Endothelial cell (in vitro differentiated cells): ENCODE results near the gene LAMC1. TPM values are rescaled to one million over a fixed set of nuclear protein-coding genes. Genes with fewer than 3 reads are reported as not detected.

Source experiments
- DNase-seq: peaks from one replicate; pipeline ENCODE4 v3.0.0; 2021; ENCODE audit warnings: low spot score
- H3K27ac Mint-ChIP-seq: one replicate; pipeline ENCODE4 v1.8.0; 2021; ENCODE audit warnings: mixed read lengths, inconsistent platforms; ENCODE audit not compliant: unreplicated experiment
- H3K27me3 Mint-ChIP-seq: one replicate; pipeline ENCODE4 v1.8.0; 2021; ENCODE audit warnings: mild to moderate bottlenecking, moderate library complexity, mixed read lengths, inconsistent platforms; ENCODE audit not compliant: unreplicated experiment
- H3K36me3 Mint-ChIP-seq: one replicate; pipeline ENCODE4 v1.8.0; 2021; ENCODE audit warnings: mild to moderate bottlenecking, low read depth, mixed read lengths, inconsistent platforms; ENCODE audit not compliant: unreplicated experiment
- H3K4me1 Mint-ChIP-seq: one replicate; pipeline ENCODE4 v1.8.0; 2021; ENCODE audit warnings: mild to moderate bottlenecking, mixed read lengths, inconsistent platforms; ENCODE audit not compliant: unreplicated experiment
- H3K4me3 Mint-ChIP-seq: one replicate; pipeline ENCODE4 v1.8.0; 2021; ENCODE audit warnings: mild to moderate bottlenecking, mixed read lengths, inconsistent platforms; ENCODE audit not compliant: unreplicated experiment
- H3K9me3 Mint-ChIP-seq: one replicate; pipeline ENCODE4 v1.8.0; 2021; ENCODE audit warnings: mixed read lengths, inconsistent platforms; ENCODE audit not compliant: unreplicated experiment
- CTCF ChIP-seq: fragments of 200-600 bp; sonication (generic); IDR thresholded peaks from one replicate; pipeline ENCODE4 v1.5.0; 2021; ENCODE audit warnings: antibody characterized with exemption; ENCODE audit not compliant: unreplicated experiment
- total RNA-seq: library from RNA; stranded (reverse); fragmentation: NEBNext Ultra II Directional; extraction: Animal tissue kit (Norgen Biotek cat#: 25700); gene quantifications from one replicate; pipeline ENCODE4 v1.2.1, GENCODE V29; 2021; ENCODE audit not compliant: unreplicated experiment

LAMC1 gene
- total RNA-seq, 1 donor from 2014 or later, result 265 TPM

GRCh38 chr1:183097438-183098051 is 74.3 kb downstream of the LAMC1 start:
- H3K9me3 Mint-ChIP-seq, result no peaks in the 10 kb centered on the region
- TF ChIP-seq CTCF, result no peak
- H3K4me3 Mint-ChIP-seq, result no peak overlapping the region
- no peak overlapping the region for H3K27ac Mint-ChIP-seq
- H3K27me3 Mint-ChIP-seq, result no peaks in the 10 kb centered on the region
- peaks cover 23% of the 10 kb centered on the region for H3K4me1 Mint-ChIP-seq
- no peak for DNase-seq
- H3K36me3 Mint-ChIP-seq, result no peaks in the 10 kb centered on the region

GRCh38 chr1:183098317-183098716 is 75.1 kb downstream of the LAMC1 start:
- Mint-ChIP-seq H3K4me3 (no peak overlapping the region), H3K4me1 (peaks cover 20% of the 10 kb centered on the region), H3K27me3 (no peaks in the 10 kb centered on the region), H3K27ac (no peak overlapping the region), H3K36me3 (peaks cover 3% of the 10 kb centered on the region), H3K9me3 (no peaks in the 10 kb centered on the region)
- no peak for DNase-seq
- no peak for TF ChIP-seq CTCF

GRCh38 chr1:183100361-183100974 is 77.2 kb downstream of the LAMC1 start:
- H3K4me3 Mint-ChIP-seq, result no peak overlapping the region
- H3K9me3 Mint-ChIP-seq, result no peaks in the 10 kb centered on the region
- DNase-seq, result no peak
- no peak overlapping the region for H3K27ac Mint-ChIP-seq
- no peaks in the 10 kb centered on the region for H3K27me3 Mint-ChIP-seq
- peaks cover 13% of the 10 kb centered on the region for H3K4me1 Mint-ChIP-seq
- peaks cover 7% of the 10 kb centered on the region for H3K36me3 Mint-ChIP-seq
- no peak for TF ChIP-seq CTCF

GRCh38 chr1:183101081-183101480 is 77.9 kb downstream of the LAMC1 start:
- no peaks in the 10 kb centered on the region for H3K9me3 Mint-ChIP-seq
- peaks cover 7% of the 10 kb centered on the region for H3K36me3 Mint-ChIP-seq
- H3K4me1 Mint-ChIP-seq, result peaks cover 13% of the 10 kb centered on the region
- no peak overlapping the region for H3K4me3 Mint-ChIP-seq
- DNase-seq, result no peak
- no peak for TF ChIP-seq CTCF
- no peaks in the 10 kb centered on the region for H3K27me3 Mint-ChIP-seq
- H3K27ac Mint-ChIP-seq, result no peak overlapping the region

GRCh38 chr1:183101841-183102276 is 78.6 kb downstream of the LAMC1 start:
- TF ChIP-seq CTCF, result no peak
- Mint-ChIP-seq H3K27me3 (no peaks in the 10 kb centered on the region), H3K4me1 (peaks cover 7% of the 10 kb centered on the region), H3K9me3 (no peaks in the 10 kb centered on the region), H3K27ac (no peak overlapping the region), H3K4me3 (no peak overlapping the region), H3K36me3 (peaks cover 7% of the 10 kb centered on the region)
- DNase-seq, result no peak
